HepG2 (cell line): ENCODE measurements around the gene DNAJC12. TPM values are rescaled to one million over a fixed set of nuclear protein-coding genes. Genes with fewer than 3 reads are reported as not detected.

ENCODE experiments used
- AHDC1 ChIP-seq: sonication (generic); formaldehyde crosslinking; IDR thresholded peaks from 2 replicates; pipeline ENCODE4 v1.5.1; 2020; ENCODE audit warnings: mild to moderate bottlenecking, missing genetic modification reagents, borderline replicate concordance
- ARNTL ChIP-seq: sonication (generic); formaldehyde crosslinking; IDR thresholded peaks from 2 replicates; pipeline ENCODE4 v1.4.0; 2020; ENCODE audit warnings: mild to moderate bottlenecking, missing genetic modification reagents
- CCDC6 ChIP-seq: sonication (generic); formaldehyde crosslinking; IDR thresholded peaks from 2 replicates; pipeline ENCODE4 v1.8.1; 2022; ENCODE audit warnings: mild to moderate bottlenecking, missing genetic modification reagents, moderate library complexity
- CENPT ChIP-seq: sonication (generic); formaldehyde crosslinking; IDR thresholded peaks from 2 replicates; pipeline ENCODE4 v1.8.0; 2022; ENCODE audit warnings: low read depth, mild to moderate bottlenecking, moderate library complexity, missing genetic modification reagents
- CHCHD3 ChIP-seq: sonication (generic); formaldehyde crosslinking; IDR thresholded peaks from 2 replicates; pipeline ENCODE4 v1.8.0; 2022; ENCODE audit warnings: mild to moderate bottlenecking, missing genetic modification reagents, moderate library complexity
- ELF1 ChIP-seq: sonication (generic); formaldehyde crosslinking; IDR thresholded peaks from 2 replicates; pipeline ENCODE4 v1.4.0; 2020; ENCODE audit warnings: missing genetic modification reagents
- KDM5A ChIP-seq: fragments of 200-600 bp; sonication (generic); IDR thresholded peaks from 2 replicates; pipeline ENCODE4 v1.7.0; 2018; ENCODE audit warnings: antibody characterized with exemption, mild to moderate bottlenecking, low read length, borderline replicate concordance
- KMT2A ChIP-seq: sonication (generic); formaldehyde crosslinking; IDR thresholded peaks from 2 replicates; pipeline ENCODE4 v1.4.0; 2020; ENCODE audit warnings: missing genetic modification reagents
- MIER2 ChIP-seq: IDR thresholded peaks from 2 replicates; pipeline ENCODE4 v1.6.1; 2016; ENCODE audit warnings: missing biosample characterization, missing genetic modification reagents
- MLLT10 ChIP-seq: sonication (generic); formaldehyde crosslinking; IDR thresholded peaks from 2 replicates; pipeline ENCODE4 v1.4.0; 2020; ENCODE audit warnings: missing genetic modification reagents
- PATZ1 ChIP-seq: sonication (generic); formaldehyde crosslinking; IDR thresholded peaks from 2 replicates; pipeline ENCODE4 v1.4.0; 2020; ENCODE audit warnings: missing genetic modification reagents
- RAD21 ChIP-seq: fragments of 450-650 bp; formaldehyde crosslinking; IDR thresholded peaks from 2 replicates; pipeline ENCODE4 v1.5.0; 2020; ENCODE audit warnings: mild to moderate bottlenecking
- RBFOX2 ChIP-seq: fragments of 200-400 bp; formaldehyde crosslinking; IDR thresholded peaks from 2 replicates; pipeline ENCODE4 v1.6.1; 2017; ENCODE audit warnings: low read depth, mild to moderate bottlenecking, low read length
- SALL1 ChIP-seq: sonication (generic); formaldehyde crosslinking; IDR thresholded peaks from 2 replicates; pipeline ENCODE4 v1.8.0; 2022; ENCODE audit warnings: mild to moderate bottlenecking, missing genetic modification reagents
- TRIM24 ChIP-seq: sonication (generic); formaldehyde crosslinking; IDR thresholded peaks from 2 replicates; pipeline ENCODE4 v1.8.0; 2022; ENCODE audit warnings: mild to moderate bottlenecking, missing genetic modification reagents
- WIZ ChIP-seq: sonication (generic); formaldehyde crosslinking; IDR thresholded peaks from 2 replicates; pipeline ENCODE4 v1.5.1; 2020; ENCODE audit warnings: mild to moderate bottlenecking, missing genetic modification reagents
- XRCC5 ChIP-seq: fragments of 200-400 bp; formaldehyde crosslinking; optimal IDR thresholded peaks from 2 replicates; pipeline ENCODE3; 2017; ENCODE audit warnings: mild to moderate bottlenecking, low read length
- ZFP36 ChIP-seq: fragments of 150-350 bp; IDR thresholded peaks from 2 replicates; pipeline ENCODE4 v1.6.1; 2018; ENCODE audit warnings: borderline replicate concordance, low read length, low read depth; ENCODE audit not compliant: partially characterized antibody
- ZFP37 ChIP-seq: sonication (generic); formaldehyde crosslinking; IDR thresholded peaks from 2 replicates; pipeline ENCODE4 v1.4.0; 2020; ENCODE audit warnings: missing genetic modification reagents, borderline replicate concordance
- ZNF292 ChIP-seq: sonication (generic); formaldehyde crosslinking; IDR thresholded peaks from 2 replicates; pipeline ENCODE4 v1.8.1; 2022; ENCODE audit warnings: mild to moderate bottlenecking, low read depth, missing genetic modification reagents, borderline replicate concordance
- ZNF333 ChIP-seq: sonication (generic); formaldehyde crosslinking; IDR thresholded peaks from 2 replicates; pipeline ENCODE4 v1.4.0; 2020; ENCODE audit warnings: mild to moderate bottlenecking, missing genetic modification reagents, borderline replicate concordance
- ZNF7 ChIP-seq: IDR thresholded peaks from 2 replicates; pipeline ENCODE4 v1.6.1; 2016; ENCODE audit warnings: missing biosample characterization, missing genetic modification reagents
- ZNF740 ChIP-seq: sonication (generic); formaldehyde crosslinking; IDR thresholded peaks from 2 replicates; pipeline ENCODE4 v1.4.0; 2020; ENCODE audit warnings: missing genetic modification reagents
- ZNF841 ChIP-seq: sonication (generic); formaldehyde crosslinking; IDR thresholded peaks from 2 replicates; pipeline ENCODE4 v1.8.1; 2023; ENCODE audit warnings: missing genetic modification reagents, borderline replicate concordance
- polyA plus RNA-seq, 8 experiments: library from polyadenylated mRNA; depleted of rRNA in 3 of 8; stranded (reverse) in 7 of 8; unstranded in 1 of 8; fragments of >200 nt; fragmentation: Illumina TruSeq in 4 of 8; extraction: Trizol in 4 of 8; gene quantifications; 2 replicates each; pipeline versions ENCODE4 v1.2.1 to v1.2.3, GENCODE V29; 2011 to 2016; ENCODE audit warnings: low read depth in 4 of 8, missing spikeins in 1 of 8, mixed read lengths in 1 of 8; ENCODE audit not compliant: insufficient read depth in 1 of 8
- total RNA-seq, 5 experiments: library from RNA; depleted of rRNA; stranded (reverse); fragments of >200 nt; fragmentation: Illumina TruSeq; extraction: Trizol; gene quantifications; 2 replicates each; pipeline ENCODE4 v1.2.3, GENCODE V29; 2016; ENCODE audit warnings: low read depth in 1 of 5

The DNAJC12 gene
- total and polyA plus RNA-seq, 2 of the 13 experiments (the other 11 are each of a cell fraction or from before 2014, with no cell fraction given): 11.6 to 43.9 TPM

GRCh38 chr10:67802767-67803538, 35.0 kb downstream of the DNAJC12 start (continued):
- TF ChIP-seq ELF1 (CRISPR knock-in tag): no peak
- no peak for TF ChIP-seq XRCC5
- TF ChIP-seq RAD21: no peak
- TF ChIP-seq KDM5A: peak; percentile 47; the same call in 1 of the 2 replicates
- TF ChIP-seq ZNF7 (CRISPR knock-in tag): no peak
- no peak for TF ChIP-seq ZNF333
- peak; percentile 88 for TF ChIP-seq ZNF740
- TF ChIP-seq SALL1 (CRISPR knock-in tag): peak; percentile 86
- TF ChIP-seq WIZ: no peak
- TF ChIP-seq TRIM24: no peak
- no peak for TF ChIP-seq ZFP36
- peak; percentile 35; the same call in 1 of the 2 replicates for TF ChIP-seq RBFOX2
- TF ChIP-seq ZNF292 (CRISPR knock-in tag): peak; percentile 60; the same call in 1 of the 2 replicates
- no peak for TF ChIP-seq PATZ1
- TF ChIP-seq KMT2A (CRISPR knock-in tag): no peak
- TF ChIP-seq AHDC1 (CRISPR knock-in tag): no peak
- no peak for TF ChIP-seq CENPT (CRISPR knock-in tag)
- peak; percentile 48; the same call in 1 of the 2 replicates for TF ChIP-seq CCDC6 (CRISPR knock-in tag)
- no peak for TF ChIP-seq CHCHD3 (CRISPR knock-in tag)
- no peak for TF ChIP-seq MIER2 (CRISPR knock-in tag)
- no peak for TF ChIP-seq ZFP37 (CRISPR knock-in tag)
- no peak for TF ChIP-seq MLLT10 (CRISPR knock-in tag)
- TF ChIP-seq ZNF841: no peak
- no peak for TF ChIP-seq ARNTL (CRISPR knock-in tag)
